Measurements from ENCODE around the gene ENHO.

The ENHO gene

GRCh38 chr9:34522971-34523797, at the start of gene ENHO:
TSS of gene ENHO (minus strand) at chr9:34522990. CDS start at chr9:34521695, 1,295 bp downstream.
- peak in 55 of 56 donors; percentile 58 to 93 (median 87) for DNase-seq

- no peak for DNase-seq
These were observed 49.3 kb upstream of the ENHO start for GRCh38 chr9:34572092-34572491.

GRCh38 chr9:34571481-34571810, 48.7 kb upstream of the ENHO start:
- DNase-seq = no peak

- no peak for DNase-seq
These were observed 48.2 kb upstream of the ENHO start for GRCh38 chr9:34570809-34571480.

GRCh38 chr9:34570376-34570775, 47.6 kb upstream of the ENHO start:
- DNase-seq = no peak

- DNase-seq = no peak
These were observed 46.0 kb upstream of the ENHO start for GRCh38 chr9:34568774-34569173.

GRCh38 chr9:34568133-34568532, 45.3 kb upstream of the ENHO start:
- DNase-seq = no peak

- no peak for DNase-seq
These were observed 44.2 kb upstream of the ENHO start for GRCh38 chr9:34566972-34567371.

- DNase-seq = no peak
These were observed 43.5 kb upstream of the ENHO start for GRCh38 chr9:34566322-34566721.

GRCh38 chr9:34565856-34566255, 43.1 kb upstream of the ENHO start:
- DNase-seq = no peak

- no peak for DNase-seq
These were observed 41.8 kb upstream of the ENHO start for GRCh38 chr9:34564617-34565016.

- DNase-seq = no peak
These were observed 40.5 kb upstream of the ENHO start for GRCh38 chr9:34563262-34563661.

- no peak for DNase-seq
These were observed 39.5 kb upstream of the ENHO start for GRCh38 chr9:34562135-34562745.

- no peak for DNase-seq
These were observed 37.9 kb upstream of the ENHO start for GRCh38 chr9:34560599-34561214.

GRCh38 chr9:34559624-34560455, 37.0 kb upstream of the ENHO start:
- peak in 23 of 56 donors; percentile 11 to 63 (median 37) for DNase-seq

GRCh38 chr9:34558919-34559623, 36.3 kb upstream of the ENHO start:
- no peak for DNase-seq

- no peak for DNase-seq
These were observed 35.6 kb upstream of the ENHO start for GRCh38 chr9:34558364-34558763.

GRCh38 chr9:34557426-34558321, 34.9 kb upstream of the ENHO start:
- no peak for DNase-seq

GRCh38 chr9:34556949-34557348, 34.2 kb upstream of the ENHO start:
- no peak for DNase-seq

Measured in nucleus accumbens (tissue), 56 donors.